Neuronal stem cell (in vitro differentiated cells): ENCODE data around the gene TMEM184C. TPM values are rescaled to one million over a fixed set of nuclear protein-coding genes. Genes with fewer than 3 reads are reported as not detected.

Experiments
- DNase-seq: peaks from one replicate; pipeline ENCODE4 v3.0.0-alpha.2; 2013; ENCODE audit warnings: low spot score
- H2AFZ ChIP-seq: one replicate; pipeline ENCODE4 v1.6.1; 2013; ENCODE audit warnings: mild to moderate bottlenecking, low read length, inconsistent platforms
- H2AK5ac ChIP-seq: 2 replicates; pipeline ENCODE4 v1.6.1; 2013; ENCODE audit warnings: low read depth, mild to moderate bottlenecking, inconsistent platforms, low read length, moderate library complexity, mixed read lengths
- H2BK120ac ChIP-seq: 2 replicates; pipeline ENCODE4 v1.6.1; 2013; ENCODE audit warnings: low read depth, mild to moderate bottlenecking, inconsistent platforms, low read length, moderate library complexity, mixed read lengths
- H2BK12ac ChIP-seq: one replicate; pipeline ENCODE4 v1.6.1; 2013; ENCODE audit warnings: low read length, inconsistent platforms
- H2BK15ac ChIP-seq: 2 replicates; pipeline ENCODE4 v1.6.1; 2013; ENCODE audit warnings: mild to moderate bottlenecking, low read length, inconsistent platforms, mixed read lengths
- H2BK5ac ChIP-seq: one replicate; pipeline ENCODE4 v1.6.1; 2013; ENCODE audit warnings: inconsistent platforms, mild to moderate bottlenecking, low read length, moderate library complexity
- H3K14ac ChIP-seq: one replicate; pipeline ENCODE4 v1.6.1; 2013; ENCODE audit warnings: low read length, inconsistent platforms
- H3K18ac ChIP-seq: 2 replicates; pipeline ENCODE4 v1.6.1; 2013; ENCODE audit warnings: low read length, inconsistent platforms
- H3K23ac ChIP-seq: 2 replicates; pipeline ENCODE4 v1.6.1; 2013; ENCODE audit warnings: low read depth, mild to moderate bottlenecking, mixed read lengths, low read length, inconsistent platforms; ENCODE audit not compliant: poor library complexity
- H3K27ac ChIP-seq: replicated peaks from 3 replicates; pipeline ENCODE4 v1.5.1; 2013; ENCODE audit warnings: low read length, inconsistent platforms
- H3K27me3 ChIP-seq, 3 experiments: 2 replicates each; pipeline ENCODE4 v1.6.1; 2013; ENCODE audit warnings: low read length in 3 of 3, mild to moderate bottlenecking in 2 of 3, inconsistent platforms in 1 of 3, low read depth in 1 of 3, mixed read lengths in 1 of 3, moderate library complexity in 1 of 3; ENCODE audit not compliant: control insufficient read depth in 3 of 3, insufficient read depth in 3 of 3
- H3K36me3 ChIP-seq, 2 donors: replicated peaks in 1 of 2; 2 replicates each; pipeline ENCODE4 v1.6.1; 2013; ENCODE audit warnings: low read length in 2 of 2; ENCODE audit not compliant: control insufficient read depth in 2 of 2, insufficient read depth in 2 of 2
- H3K4ac ChIP-seq: 2 replicates; pipeline ENCODE4 v1.6.1; 2013; ENCODE audit warnings: inconsistent platforms, mild to moderate bottlenecking, low read length, moderate library complexity
- H3K4me1 ChIP-seq, 2 donors: 1 replicate in 1 of 2; 2 replicates in 1 of 2; pipeline ENCODE4 v1.6.1; 2013; ENCODE audit warnings: low read length in 2 of 2, low read depth in 1 of 2; ENCODE audit not compliant: control insufficient read depth in 2 of 2, insufficient read depth in 1 of 2
- H3K4me2 ChIP-seq: one replicate; pipeline ENCODE4 v1.6.1; 2013; ENCODE audit warnings: mild to moderate bottlenecking, low read length, inconsistent platforms; ENCODE audit not compliant: insufficient read depth, poor library complexity, severe bottlenecking
- H3K4me3 ChIP-seq, 2 donors: 2 replicates each; pipeline ENCODE4 v1.5.1; 2013; ENCODE audit warnings: low read length in 2 of 2, mild to moderate bottlenecking in 2 of 2, inconsistent platforms in 1 of 2, moderate library complexity in 1 of 2
- H3K79me1 ChIP-seq: one replicate; pipeline ENCODE4 v1.6.1; 2013; ENCODE audit warnings: low read depth, mild to moderate bottlenecking, inconsistent platforms, low read length, moderate library complexity
- H3K9ac ChIP-seq: one replicate; pipeline ENCODE4 v1.6.1; 2013; ENCODE audit warnings: mild to moderate bottlenecking, low read depth, low read length, inconsistent platforms; ENCODE audit not compliant: poor library complexity
- H3K9me3 ChIP-seq, 2 donors: replicated peaks in 1 of 2; 2 replicates each; pipeline versions ENCODE3 to v1.6.1; 2013; ENCODE audit warnings: low read length in 2 of 2, mild to moderate bottlenecking in 2 of 2, inconsistent platforms in 1 of 2, low read depth in 1 of 2, mixed read lengths in 1 of 2, moderate library complexity in 1 of 2; ENCODE audit not compliant: control insufficient read depth in 2 of 2, insufficient read depth in 1 of 2
- H4K8ac ChIP-seq: one replicate; pipeline ENCODE4 v1.6.1; 2013; ENCODE audit warnings: low read depth, mild to moderate bottlenecking, inconsistent platforms, low read length, moderate library complexity
- H4K91ac ChIP-seq: one replicate; pipeline ENCODE4 v1.6.1; 2013; ENCODE audit warnings: low read length, low read depth, mild to moderate bottlenecking, inconsistent platforms; ENCODE audit not compliant: poor library complexity
- WGBS, 2 donors: extraction: QIAGEN DNeasy Blood & Tissue Kit; methylation state at CpG; one replicate each; pipeline ENCODE4 v1.1.7; 2013; ENCODE audit warnings: missing lambda C conversion rate in 2 of 2, mixed read lengths in 1 of 2; ENCODE audit not compliant: insufficient read length in 2 of 2, insufficient replicate concordance in 1 of 2; ENCODE audit errors: extremely low coverage in 2 of 2; 5-methylcytosine and 5-hydroxymethylcytosine counted together
- polyA plus RNA-seq, 2 experiments: library from polyadenylated mRNA; stranded (reverse); fragments of 200-250 nt; gene quantifications; one replicate each; pipeline ENCODE4 v1.2.3, GENCODE V29; 2013

Gene TMEM184C
- 15.0 TPM for polyA plus RNA-seq (2013, experiment 1 of 2)
- polyA plus RNA-seq (2013, experiment 2 of 2) = 14.9 TPM

GRCh38 chr4:147617173-147617840 lies at the start of gene TMEM184C:
Gene TMEM184C (plus strand): TSS chr4:147617397. CDS start chr4:147617957, 560 bp downstream.
- H3K27me3 ChIP-seq = no peaks in the 10 kb centered on the region
- peak within 1 kb of the TSS; percentile 83 for H3K14ac ChIP-seq
- H4K91ac ChIP-seq = no peak within 1 kb of the TSS
- DNase-seq = peak; percentile 94
- no peak within 1 kb of the TSS for H3K4ac ChIP-seq
- peak within 1 kb of the TSS; percentile 95 for H3K9ac ChIP-seq
- H3K18ac ChIP-seq = peak within 1 kb of the TSS; percentile 87
- WGBS, 2 donors = no CpG with 5 or more reads among the region's 37 CpGs
- H2AK5ac ChIP-seq = peak within 1 kb of the TSS; percentile 57
- peak within 1 kb of the TSS; percentile 94 for H2AFZ ChIP-seq
- peaks cover 6% of the 10 kb centered on the region for H3K79me1 ChIP-seq
- peaks cover 2 to 26% of the 10 kb centered on the region in 2 donors for H3K36me3 ChIP-seq
- peak within 1 kb of the TSS; percentile 87 for H4K8ac ChIP-seq
- H3K23ac ChIP-seq = peak within 1 kb of the TSS; percentile 52
- peak within 1 kb of the TSS; percentile 49 for H3K27ac ChIP-seq
- no peak within 1 kb of the TSS for H2BK12ac ChIP-seq
- no peak within 1 kb of the TSS for H2BK5ac ChIP-seq
- H3K4me1 ChIP-seq = peaks cover 0 to 4% of the 10 kb centered on the region in 2 donors
- peak within 1 kb of the TSS; percentile 84 for H3K4me2 ChIP-seq
- H3K9me3 ChIP-seq = no peaks in the 10 kb centered on the region
- no peak within 1 kb of the TSS for H2BK120ac ChIP-seq
- peak within 1 kb of the TSS; percentile 81 to 95 for H3K4me3 ChIP-seq
- no peak within 1 kb of the TSS for H2BK15ac ChIP-seq

GRCh38 chr4:147570616-147571015 lies 46.6 kb upstream of the TMEM184C start:
- no peak for DNase-seq
- Histone ChIP-seq H3K79me1 (no peaks in the 10 kb centered on the region), H3K27me3 (no peaks in the 10 kb centered on the region), H3K23ac (no peak overlapping the region), H4K91ac (no peak overlapping the region), H3K4me1 (no peaks in the 10 kb centered on the region), H2BK12ac (no peak overlapping the region), H3K4ac (no peak overlapping the region), H4K8ac (no peak overlapping the region), H2AFZ (no peak overlapping the region), H3K27ac (no peak overlapping the region), H2BK15ac (no peak overlapping the region), H2BK5ac (no peak overlapping the region), H2AK5ac (no peak overlapping the region), H3K4me3 (no peak overlapping the region), H3K4me2 (no peak overlapping the region), H3K36me3 (no peaks in the 10 kb centered on the region), H3K9me3 (no peaks in the 10 kb centered on the region), H2BK120ac (no peak overlapping the region), H3K14ac (no peak overlapping the region), H3K18ac (no peak overlapping the region), H3K9ac (no peak overlapping the region)
- WGBS, 2 donors = no CpG with 5 or more reads among the region's 4 CpGs

DNA sequence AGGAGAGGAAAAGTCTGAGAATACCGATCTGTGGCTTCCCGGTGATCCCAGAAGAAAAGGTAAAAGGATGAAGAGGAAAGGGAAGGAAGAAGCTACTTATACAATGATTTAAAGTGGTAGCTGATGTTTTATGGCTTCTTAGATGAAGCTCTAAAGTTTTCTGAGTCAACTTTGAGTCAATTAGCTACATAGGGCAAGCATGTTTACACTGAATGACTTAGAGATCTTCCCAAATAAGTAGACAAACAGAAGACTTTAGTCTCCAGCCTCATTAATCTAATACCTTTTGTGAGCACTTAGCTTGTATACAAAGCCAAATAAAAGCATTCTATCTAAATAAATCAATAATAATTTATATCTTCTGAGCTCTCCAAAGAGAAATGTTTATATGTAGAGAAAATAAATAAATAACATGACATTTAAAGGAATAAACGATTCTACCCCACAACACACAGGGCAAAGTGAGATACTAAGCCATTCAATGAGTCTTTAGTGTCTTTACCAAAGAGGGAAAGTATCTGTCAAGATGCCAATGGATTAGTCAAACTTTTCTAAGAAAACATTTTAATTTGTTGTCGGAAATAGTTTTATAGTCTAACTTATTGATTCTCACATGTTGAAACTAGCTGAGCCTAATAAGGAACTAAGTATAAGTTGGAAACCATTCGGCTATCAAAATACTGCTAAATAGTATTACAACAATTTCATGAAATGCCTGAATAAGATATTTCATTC lies 46.0 kb upstream of the TMEM184C start:
- no peak overlapping the region for H2BK120ac ChIP-seq
- no peak overlapping the region for H3K4me2 ChIP-seq
- no peak overlapping the region for H4K91ac ChIP-seq
- H3K18ac ChIP-seq = no peak overlapping the region
- no peak overlapping the region for H3K14ac ChIP-seq
- H3K4me3 ChIP-seq = no peak overlapping the region
- no peaks in the 10 kb centered on the region for H3K4me1 ChIP-seq
- no peak overlapping the region for H2AK5ac ChIP-seq
- no peak for DNase-seq
- no peaks in the 10 kb centered on the region for H3K9me3 ChIP-seq
- WGBS, 2 donors = no CpG with 5 or more reads among the region's 5 CpGs
- no peak overlapping the region for H2AFZ ChIP-seq
- H3K36me3 ChIP-seq = no peaks in the 10 kb centered on the region
- no peaks in the 10 kb centered on the region for H3K27me3 ChIP-seq
- H3K4ac ChIP-seq = no peak overlapping the region
- H3K23ac ChIP-seq = no peak overlapping the region
- no peak overlapping the region for H3K27ac ChIP-seq
- no peak overlapping the region for H2BK12ac ChIP-seq
- no peak overlapping the region for H2BK15ac ChIP-seq
- H4K8ac ChIP-seq = no peak overlapping the region
- H2BK5ac ChIP-seq = no peak overlapping the region
- no peak overlapping the region for H3K9ac ChIP-seq
- no peaks in the 10 kb centered on the region for H3K79me1 ChIP-seq

DNA sequence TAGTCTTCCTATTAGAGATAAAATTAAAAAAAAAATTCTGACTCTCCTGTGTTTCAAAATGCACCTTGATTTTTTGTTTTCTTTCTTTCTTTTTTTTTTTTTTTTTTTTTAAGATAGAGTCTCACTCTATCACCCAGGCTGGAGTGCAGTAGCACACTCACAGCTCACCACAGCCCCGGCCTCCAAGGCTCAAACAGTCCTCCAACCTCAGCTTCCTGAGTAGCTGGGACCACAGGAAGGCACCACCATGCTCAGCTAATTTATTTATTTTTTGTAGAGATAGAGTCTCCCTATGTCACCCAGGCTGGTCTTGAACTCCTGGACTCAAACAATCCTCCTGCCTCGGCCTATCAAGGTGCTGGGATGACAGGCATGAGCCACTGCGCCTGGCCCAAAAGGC lies 41.1 kb upstream of the TMEM184C start:
- no peak overlapping the region for H2BK120ac ChIP-seq
- no peak overlapping the region for H3K27ac ChIP-seq
- no peak overlapping the region for H3K4me2 ChIP-seq
- H3K4ac ChIP-seq = no peak overlapping the region
- H2BK12ac ChIP-seq = no peak overlapping the region
- H2BK15ac ChIP-seq = no peak overlapping the region
- no peaks in the 10 kb centered on the region for H3K36me3 ChIP-seq
- H4K8ac ChIP-seq = no peak overlapping the region
- no peak for DNase-seq
- H2AFZ ChIP-seq = no peak overlapping the region
- no peaks in the 10 kb centered on the region for H3K4me1 ChIP-seq
- no peak overlapping the region for H2BK5ac ChIP-seq
- H3K14ac ChIP-seq = no peak overlapping the region
- no peaks in the 10 kb centered on the region for H3K9me3 ChIP-seq
- no peaks in the 10 kb centered on the region for H3K27me3 ChIP-seq
- no peak overlapping the region for H4K91ac ChIP-seq
- H3K9ac ChIP-seq = no peak overlapping the region
- no peak overlapping the region for H3K23ac ChIP-seq
- no peaks in the 10 kb centered on the region for H3K79me1 ChIP-seq
- WGBS, 2 donors = no CpG with 5 or more reads among the region's 3 CpGs
- no peak overlapping the region for H2AK5ac ChIP-seq
- H3K4me3 ChIP-seq = no peak overlapping the region
- no peak overlapping the region for H3K18ac ChIP-seq
